Measurements from ENCODE around the gene GPR152. TPM values are rescaled to one million over a fixed set of nuclear protein-coding genes. Genes with fewer than 3 reads are reported as not detected.

The GPR152 gene
- total and polyA plus RNA-seq, 2 of the 8 experiments (the other 6 are each of a cell fraction or from before 2014, with no cell fraction given): not detected

DNA sequence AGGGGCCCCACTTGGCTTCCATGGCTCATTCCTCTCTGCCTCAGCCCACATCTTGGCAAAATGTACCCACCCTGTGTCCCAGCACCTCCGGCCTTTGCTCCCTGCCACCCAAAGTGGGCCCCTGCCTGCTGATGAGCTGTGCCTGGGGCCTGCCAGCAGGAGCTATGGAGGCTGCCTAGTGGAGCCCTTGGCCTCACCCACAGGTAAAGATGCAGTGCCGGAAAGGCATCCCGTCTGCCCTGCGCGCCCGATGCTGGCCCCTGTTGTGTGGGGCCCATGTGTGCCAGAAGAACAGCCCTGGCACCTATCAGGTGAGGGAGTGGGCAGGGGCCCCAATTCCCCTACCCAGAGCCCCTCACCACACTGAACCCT, 47.3 kb downstream of the GPR152 start:
- no peak overlapping the region for H2AFZ ChIP-seq (ENCODE audit: low read length)
- no peak overlapping the region for H2BK20ac ChIP-seq (ENCODE audit: low read length)

More for the DNA sequence above, 47.3 kb downstream of the GPR152 start:
- Histone ChIP-seq H4K20me1 (replicated peaks in 1 of 2; ENCODE audit: control insufficient read depth in 1 of 2, insufficient read depth in 2 of 2, low read length in 2 of 2) (peaks cover 0 to 7% of the 10 kb centered on the region in 2 experiments), H3K9me3 (ENCODE audit: insufficient read depth in 2 of 2, low read depth in 1 of 2, low read length in 1 of 2) (no peaks in the 10 kb centered on the region), H2BK15ac (ENCODE audit: low read length) (no peak overlapping the region), H3K14ac (ENCODE audit: insufficient read length) (no peak overlapping the region), H3K27ac (ENCODE audit: low read depth, low read length) (no peak overlapping the region), H3K27me3 (replicated peaks in 1 of 4; ENCODE audit: control insufficient read depth in 3 of 4, extremely low read depth in 1 of 4, insufficient read depth in 3 of 4, low read length in 3 of 4) (no peaks in the 10 kb centered on the region; a peak in 1 of 7 replicates), H3K9ac (replicated peaks in 1 of 4; ENCODE audit: extremely low read depth in 1 of 4, low read depth in 3 of 4, low read length in 3 of 4) (no peak overlapping the region), H2AK5ac (ENCODE audit: low read depth, low read length) (no peak overlapping the region), H3K4me2 (ENCODE audit: insufficient read depth in 1 of 2, low read depth in 2 of 2, low read length in 2 of 2) (no peak overlapping the region), H4K8ac (ENCODE audit: extremely low read depth, insufficient read depth, low read length) (peak overlapping the region; percentile 41; the same call in 1 of the 2 replicates), H2BK120ac (replicated peaks; ENCODE audit: low read depth, low read length) (no peak overlapping the region), H3K79me1 (ENCODE audit: low read depth, low read length) (peaks cover 3% of the 10 kb centered on the region), H3K79me2 (ENCODE audit: control insufficient read depth in 1 of 2, insufficient read depth in 2 of 2, low read length in 2 of 2) (peaks cover 0 to 10% of the 10 kb centered on the region in 2 experiments; a peak in 2 of 4 replicates), H3K36me3 (ENCODE audit: control insufficient read depth in 2 of 4, insufficient read depth in 4 of 4, low read length in 3 of 4) (no peaks in the 10 kb centered on the region), H3K4me3 (ENCODE audit: extremely low read depth in 1 of 4, insufficient read depth in 2 of 4, low read depth in 3 of 4, low read length in 4 of 4) (no peak overlapping the region), H3K4me1 (replicated peaks in 1 of 4; ENCODE audit: control insufficient read depth in 3 of 4, insufficient read depth in 4 of 4, low read length in 3 of 4) (peaks cover 0 to 14% (median 9%) of the 10 kb centered on the region in 4 experiments; a peak in 5 of 7 replicates), H3K23me2 (ENCODE audit: low read depth, low read length) (peaks cover 4% of the 10 kb centered on the region; the same call in 1 of the 2 replicates), H3K4ac (replicated peaks; ENCODE audit: insufficient read length, low read depth, low read length) (no peak overlapping the region), H4K5ac (ENCODE audit: insufficient read length, low read depth, low read length) (no peak overlapping the region), H4K91ac (replicated peaks; ENCODE audit: insufficient read length, low read length) (no peak overlapping the region), H3K56ac (replicated peaks; ENCODE audit: insufficient read length, low read depth, low read length) (no peak overlapping the region), H2BK5ac (ENCODE audit: low read depth, low read length) (no peak overlapping the region), H2BK12ac (ENCODE audit: low read depth, low read length) (no peak overlapping the region), H3K23ac (ENCODE audit: insufficient read length) (no peak overlapping the region), H3K18ac (ENCODE audit: extremely low read depth, low read length) (no peak overlapping the region)
- DNase-seq (ENCODE audit: low read depth in 1 of 2, low spot score in 2 of 2) (no peak), FAIRE-seq (no peak)
- 95% methylated on average over 6 of the region's 6 CpGs; no CpG with 5 or more reads in 1 of the 2 experiments for WGBS, 2 experiments (ENCODE audit: extremely low coverage in 1 of 2, insufficient coverage in 1 of 2, insufficient read length in 1 of 2, insufficient replicate concordance in 2 of 2, low coverage in 1 of 2, low lambda C conversion rate in 2 of 2, missing lambda C conversion rate in 1 of 2)
- POLR2A ChIA-PET (ENCODE audit: partially characterized antibody): interaction anchor here (1.1 to 2.1 kb wide), 9 partner anchors 9 to 87 kb away, joined by 3 to 5 read pairs (median 4); no protein-coding TSS in a partner anchor
- TF ChIP-seq GTF2F1 (IDR thresholded peaks at IDR 0.05; ENCODE audit: borderline replicate concordance, low read depth, low read length): no peak
- TF ChIP-seq MAFK (IDR thresholded peaks at IDR 0.05; ENCODE audit: low read depth, low read length): no peak
- CTCF ChIA-PET (ENCODE audit: partially characterized antibody): interaction anchor here (0.7 to 1.7 kb wide), 4 partner anchors 9 to 63 kb away, joined by 3 to 4 read pairs (median 3); no protein-coding TSS in a partner anchor

Measured in H1 (cell line).